GM19455 (cell line): ENCODE measurements around the gene METTL1.
"Not testable (repeated sequence)": the region's sequence is repeated elsewhere in the genome, so short reads cannot be mapped to it uniquely, and the experiment has no call there.

ENCODE experiments used
- ATAC-seq: cut with Tn5 transposase; IDR thresholded peaks from one replicate; pipeline ENCODE4 v1.9.1; 2021; ENCODE audit not compliant: unreplicated experiment

The METTL1 gene

DNA sequence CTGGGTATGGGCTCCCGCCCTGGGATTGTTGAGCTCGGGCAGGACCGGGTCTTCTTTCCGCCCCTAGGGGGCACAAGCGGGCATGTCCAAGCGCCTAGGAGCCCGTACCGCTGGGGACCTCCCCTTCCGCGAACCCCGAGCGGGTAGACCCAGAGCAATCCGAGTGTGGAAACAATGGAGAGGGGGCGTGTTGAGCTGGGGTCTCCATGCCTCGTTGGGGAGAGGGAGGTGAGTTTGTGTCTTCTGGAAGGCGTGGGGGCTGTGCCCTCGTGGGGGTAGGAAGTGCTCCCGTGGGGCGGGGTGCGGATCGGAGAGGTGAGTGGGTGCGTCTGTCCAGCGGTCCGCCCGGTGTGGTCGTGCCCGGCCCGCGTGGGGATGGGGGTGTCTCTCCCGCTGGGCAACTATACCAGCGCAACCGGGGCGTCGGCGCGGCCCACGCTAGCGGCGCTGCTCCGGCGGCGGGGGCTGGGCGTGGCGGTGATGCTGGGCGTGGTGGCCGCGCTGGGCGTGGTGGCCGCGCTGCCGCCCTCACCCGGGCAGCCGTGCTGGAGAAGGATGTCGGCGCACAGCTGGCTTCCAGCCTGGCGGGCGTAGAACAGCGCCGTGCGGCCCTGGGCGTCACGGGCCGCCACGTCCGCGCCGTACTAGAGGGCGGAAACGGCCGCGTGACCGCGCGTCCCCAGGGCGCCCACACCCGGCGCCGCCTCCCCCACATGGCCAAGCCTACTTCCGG is 45.6 kb downstream of the METTL1 start:
- no peak for ATAC-seq

DNA sequence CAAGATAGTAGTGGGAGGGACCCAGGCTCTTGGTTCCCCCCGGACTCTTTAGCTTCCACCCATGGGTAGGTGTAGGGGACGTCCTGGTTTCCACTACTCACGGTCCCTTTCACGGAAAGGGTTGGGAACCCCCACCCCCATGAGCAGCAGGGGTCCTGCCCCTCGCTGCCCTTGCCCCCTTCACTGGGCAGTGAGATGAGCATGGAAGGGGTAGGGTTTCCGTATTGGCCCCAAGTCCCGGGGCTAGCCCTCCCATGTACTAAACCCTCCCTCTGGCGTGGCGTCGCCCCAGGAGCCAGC is 46.1 kb downstream of the METTL1 start:
- ATAC-seq, result no peak

- no peak for ATAC-seq
Observed at GRCh38 chr12:57724936-57725740, 46.8 kb downstream of the METTL1 start.

DNA sequence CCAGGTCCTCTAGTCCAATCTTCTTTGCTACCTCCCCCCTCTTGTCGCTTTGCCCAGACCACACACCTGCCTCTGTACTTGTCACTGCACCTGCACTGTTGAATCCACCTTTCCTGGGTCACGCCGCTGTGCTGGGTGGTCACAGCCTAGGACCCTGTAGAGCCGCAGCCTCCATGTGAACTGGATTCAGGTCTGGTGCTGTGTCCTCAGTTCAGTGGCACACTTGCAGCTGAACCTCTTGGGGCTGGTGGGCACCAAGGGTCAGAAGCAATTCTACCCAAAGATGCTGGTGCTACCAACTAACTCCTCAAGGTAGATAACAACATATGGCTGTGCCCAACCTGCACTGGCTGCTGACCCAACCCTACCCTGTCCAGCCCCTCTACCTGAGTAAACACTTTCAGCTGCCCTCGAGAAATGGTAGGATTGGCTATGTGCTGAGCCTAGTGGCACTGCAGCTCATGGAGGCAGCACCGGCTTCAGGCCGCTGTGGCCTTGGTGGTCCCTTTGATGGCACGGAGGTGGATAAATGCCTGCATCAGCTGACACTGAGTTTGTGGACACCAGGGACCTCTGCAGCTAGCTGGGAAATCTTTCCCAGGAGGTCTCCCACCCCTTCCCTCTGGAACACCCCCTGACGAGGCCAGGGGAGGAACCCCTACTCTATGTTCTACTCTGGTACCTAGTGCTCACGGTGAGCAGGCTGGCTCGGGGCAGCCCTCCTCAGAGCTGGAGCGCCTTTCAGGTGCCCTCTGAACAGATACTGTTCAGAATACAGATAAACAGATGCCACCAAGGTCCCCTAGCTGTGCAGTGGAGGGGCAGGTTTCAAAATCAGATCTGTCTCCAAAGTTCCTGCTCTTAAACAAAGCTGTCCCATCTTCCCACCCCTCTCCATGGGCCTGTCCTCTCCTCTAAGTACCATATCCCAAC is 47.6 kb downstream of the METTL1 start:
- no peak for ATAC-seq

DNA sequence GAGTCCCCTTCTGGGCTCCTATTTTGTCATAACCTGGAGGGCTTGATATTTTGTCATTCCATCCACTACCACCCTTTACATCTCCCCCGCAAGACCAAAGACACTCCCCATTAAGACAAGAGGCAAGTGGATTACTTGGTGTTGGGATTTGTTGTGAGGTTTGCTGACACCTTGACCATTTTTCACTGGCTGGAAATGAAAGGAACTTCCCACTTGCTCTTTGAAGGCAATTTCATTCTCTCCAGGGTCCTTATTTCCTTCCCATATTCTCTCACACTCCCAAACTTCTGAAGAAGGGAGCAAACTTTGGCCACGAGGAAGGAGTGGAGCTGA is 48.3 kb downstream of the METTL1 start:
- no peak for ATAC-seq

DNA sequence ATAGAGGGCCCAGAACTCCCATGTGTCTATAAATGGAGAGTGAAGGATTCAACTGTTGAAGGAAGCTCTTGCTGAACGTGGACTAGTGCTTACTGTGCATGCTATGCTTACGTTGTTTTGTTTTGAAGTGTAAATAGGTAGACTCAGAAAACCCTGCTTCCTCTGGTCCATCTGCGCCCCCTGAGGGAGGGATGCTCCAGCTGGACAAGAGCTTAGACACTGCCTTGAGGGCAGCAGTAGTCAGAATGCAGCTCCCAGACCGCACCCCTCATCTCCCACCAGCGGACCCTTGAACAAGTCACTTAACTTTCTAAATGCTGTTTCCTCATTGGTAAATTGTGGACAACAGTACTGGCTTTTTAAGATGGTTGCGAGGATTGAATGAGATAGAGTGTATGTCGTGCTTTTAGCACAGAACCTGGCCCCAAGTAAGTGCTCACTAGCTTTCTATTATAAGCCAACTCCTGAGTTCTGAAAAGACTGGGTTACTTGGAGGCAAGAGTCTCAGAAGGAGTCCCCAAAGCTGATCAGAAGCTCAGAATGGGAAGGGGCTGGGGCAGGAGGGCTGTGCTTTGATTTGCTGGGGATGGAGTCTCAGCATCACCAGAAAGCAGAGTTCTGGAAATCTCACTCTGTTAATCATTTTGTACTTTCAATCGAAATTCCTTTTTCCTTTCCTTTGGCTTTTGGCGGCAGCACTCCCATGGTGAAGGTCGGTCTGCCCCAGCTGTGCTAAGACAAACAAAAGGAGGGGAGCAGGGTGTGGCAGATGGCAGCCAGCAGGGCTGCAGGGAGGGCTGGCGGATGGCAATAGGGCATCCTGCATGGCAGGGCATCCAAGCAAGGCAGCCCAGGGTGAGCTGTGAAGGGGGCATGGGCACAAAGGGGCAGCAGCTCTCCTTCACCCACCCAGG is 48.9 kb downstream of the METTL1 start:
- no peak for ATAC-seq

DNA sequence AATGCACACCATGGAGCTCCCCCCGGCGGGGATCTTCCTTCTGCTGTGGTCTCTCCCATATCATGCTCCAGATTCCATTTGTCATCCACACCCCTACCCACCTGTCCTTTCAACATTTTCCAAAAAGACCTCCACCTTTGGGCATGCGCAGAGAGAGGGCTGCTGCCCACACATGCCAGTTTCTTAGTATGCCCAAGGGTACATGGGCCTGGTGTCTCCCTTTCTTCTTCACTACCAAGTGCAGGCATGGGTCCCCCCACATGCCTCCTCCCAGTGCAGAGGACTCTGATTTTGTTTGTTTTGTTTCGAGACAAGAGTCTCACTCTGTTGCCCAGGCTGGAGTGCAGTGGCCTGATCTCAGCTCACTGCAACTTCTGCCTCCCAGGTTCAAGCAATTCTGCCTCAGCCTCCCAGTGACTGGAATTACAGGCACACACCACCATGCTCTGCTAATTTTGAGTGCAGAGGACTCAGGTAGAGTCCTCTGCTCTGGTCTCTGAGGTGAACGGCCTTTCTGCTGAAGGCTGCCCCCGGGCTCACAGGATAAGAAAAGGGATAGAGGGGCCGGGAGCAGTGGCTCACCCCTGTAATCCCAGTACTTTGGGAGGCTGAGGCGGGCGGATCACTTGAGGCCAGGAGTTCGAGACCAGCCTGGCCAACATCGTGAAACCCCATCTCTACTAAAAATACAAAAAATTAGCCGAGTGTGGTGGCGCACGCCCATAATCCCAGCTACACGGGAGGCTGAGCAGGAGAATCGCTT is 49.9 kb downstream of the METTL1 start:
- not testable (repeated sequence) for ATAC-seq

DNA sequence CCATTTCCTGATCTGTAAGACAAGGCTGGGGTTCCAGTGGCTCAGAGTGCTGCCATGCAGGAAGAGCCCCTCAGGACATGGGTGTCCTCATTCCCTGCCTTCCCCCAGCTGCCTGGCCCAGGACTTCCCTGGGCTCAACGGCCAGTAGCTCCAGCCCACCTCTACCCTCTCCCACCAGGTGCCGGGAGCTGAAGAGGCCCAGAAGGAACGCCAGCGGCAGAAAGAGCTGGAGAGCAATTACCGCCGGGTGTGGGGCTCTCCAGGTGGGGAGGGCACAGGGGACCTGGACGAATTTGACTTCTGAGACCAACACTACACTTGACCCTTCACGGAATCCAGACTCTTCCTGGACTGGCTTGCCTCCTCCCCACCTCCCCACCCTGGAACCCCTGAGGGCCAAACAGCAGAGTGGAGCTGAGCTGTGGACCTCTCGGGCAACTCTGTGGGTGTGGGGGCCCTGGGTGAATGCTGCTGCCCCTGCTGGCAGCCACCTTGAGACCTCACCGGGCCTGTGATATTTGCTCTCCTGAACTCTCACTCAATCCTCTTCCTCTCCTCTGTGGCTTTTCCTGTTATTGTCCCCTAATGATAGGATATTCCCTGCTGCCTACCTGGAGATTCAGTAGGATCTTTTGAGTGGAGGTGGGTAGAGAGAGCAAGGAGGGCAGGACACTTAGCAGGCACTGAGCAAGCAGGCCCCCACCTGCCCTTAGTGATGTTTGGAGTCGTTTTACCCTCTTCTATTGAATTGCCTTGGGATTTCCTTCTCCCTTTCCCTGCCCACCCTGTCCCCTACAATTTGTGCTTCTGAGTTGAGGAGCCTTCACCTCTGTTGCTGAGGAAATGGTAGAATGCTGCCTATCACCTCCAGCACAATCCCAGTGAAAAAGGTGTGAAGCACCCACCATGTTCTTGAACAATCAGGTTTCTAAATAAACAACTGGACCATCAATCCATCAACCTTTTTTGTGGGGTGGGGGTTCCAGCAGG is 51.0 kb downstream of the METTL1 start:
- no peak for ATAC-seq

DNA sequence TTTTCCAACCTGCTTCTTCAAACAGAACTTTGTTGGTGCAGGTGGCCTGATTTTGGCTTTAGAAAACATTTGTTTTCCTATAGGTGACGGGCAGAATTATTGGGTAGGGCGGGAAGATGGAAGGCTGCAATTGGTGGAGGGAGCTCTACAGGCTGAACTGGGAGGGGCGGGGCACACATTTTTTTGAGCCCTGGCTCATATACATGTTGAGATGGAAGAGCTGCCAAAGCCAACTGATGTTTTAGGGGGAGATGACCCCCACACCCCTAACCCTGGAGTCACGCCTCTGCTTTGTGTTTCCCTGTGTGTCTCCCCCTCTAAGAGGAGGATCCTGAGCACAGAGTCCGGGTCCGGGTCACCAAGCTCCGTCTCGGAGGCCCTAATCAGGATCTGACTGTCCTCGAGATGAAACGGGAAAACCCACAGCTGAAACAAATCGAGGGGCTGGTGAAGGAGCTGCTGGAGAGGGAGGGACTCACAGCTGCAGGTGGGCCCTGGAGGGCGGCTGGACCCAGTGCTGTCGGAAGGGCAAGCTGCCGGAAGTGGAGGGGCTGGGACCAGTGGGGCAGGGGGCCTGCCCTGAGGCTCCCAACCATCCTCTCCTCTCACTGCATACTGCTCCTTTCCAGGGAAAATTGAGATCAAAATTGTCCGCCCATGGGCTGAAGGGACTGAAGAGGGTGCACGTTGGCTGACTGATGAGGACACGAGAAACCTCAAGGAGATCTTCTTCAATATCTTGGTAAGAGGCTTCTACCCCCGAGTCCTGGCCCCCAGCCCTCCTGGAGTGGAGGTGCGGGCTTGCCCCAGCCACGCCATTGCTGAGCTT is 51.9 kb downstream of the METTL1 start:
- no peak for ATAC-seq

DNA sequence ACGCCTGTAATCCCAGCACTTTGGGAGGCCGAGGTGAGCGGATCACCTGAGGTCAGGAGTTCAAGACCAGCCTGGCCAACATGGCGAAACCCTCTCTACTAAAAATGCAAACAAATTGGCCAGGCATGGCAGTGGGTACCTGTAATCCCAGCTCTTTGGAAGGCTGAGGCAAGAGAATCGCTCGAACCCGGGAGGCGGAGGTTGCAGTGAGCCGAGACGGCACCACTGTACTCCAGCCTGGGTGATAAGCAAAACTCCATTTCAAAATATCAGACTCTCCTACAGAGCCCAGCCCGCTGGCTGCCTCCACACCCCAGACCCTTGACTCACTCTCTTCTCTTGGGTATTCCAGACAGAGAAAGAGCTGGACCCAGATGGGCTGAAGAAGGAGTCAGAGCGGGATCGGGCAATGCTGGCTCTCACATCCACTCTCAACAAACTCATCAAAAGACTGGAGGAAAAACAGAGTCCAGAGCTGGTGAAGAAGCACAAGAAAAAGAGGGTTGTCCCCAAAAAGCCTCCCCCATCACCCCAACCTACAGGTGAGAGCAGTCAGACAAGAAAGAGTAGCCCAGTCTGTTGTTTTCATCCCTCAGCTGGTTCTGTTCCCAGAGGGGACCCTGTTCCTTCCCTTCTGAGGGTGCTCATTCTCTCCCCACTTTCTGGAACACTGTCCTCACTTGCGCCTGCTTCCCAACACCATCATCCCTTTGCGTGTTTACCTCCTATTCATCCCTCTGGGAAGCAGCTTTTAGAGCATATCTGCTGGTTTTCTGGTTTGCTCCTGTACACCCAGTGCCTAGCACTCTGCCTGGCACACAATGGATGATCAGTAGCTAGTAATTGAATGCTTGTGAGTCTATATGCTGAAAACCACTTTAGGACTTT is 53.0 kb downstream of the METTL1 start:
- no peak for ATAC-seq
